T-helper 1 cell treated with Interleukin-12 subunit alpha and Interleukin-12 subunit beta and Interleukin-4 antibody, amounts not matched to agents 30 μg/mL and 1 μg/mL, for 36 hours (primary cell): Measurements from ENCODE around the gene MYO7B.
"Not testable (repeated sequence)": the region's sequence is repeated elsewhere in the genome, so short reads cannot be mapped to it uniquely, and the experiment has no call there.

Experiments used
- H3K27ac Mint-ChIP-seq: one replicate; pipeline ENCODE4 v1.8.0; 2021; ENCODE audit warnings: mild to moderate bottlenecking, mixed read lengths
- H3K27me3 Mint-ChIP-seq: one replicate; pipeline ENCODE4 v1.8.0; 2021; ENCODE audit warnings: low read depth, mixed read lengths
- H3K36me3 Mint-ChIP-seq: one replicate; pipeline ENCODE4 v1.8.0; 2021; ENCODE audit warnings: low read depth, mixed read lengths
- H3K4me1 Mint-ChIP-seq: one replicate; pipeline ENCODE4 v1.8.0; 2021; ENCODE audit warnings: low read depth, mixed read lengths
- H3K4me3 Mint-ChIP-seq: one replicate; pipeline ENCODE4 v1.8.0; 2021; ENCODE audit warnings: mild to moderate bottlenecking, moderate library complexity, mixed read lengths
- H3K9me3 Mint-ChIP-seq: one replicate; pipeline ENCODE4 v1.8.0; 2021; ENCODE audit warnings: mixed read lengths

The MYO7B gene

DNA sequence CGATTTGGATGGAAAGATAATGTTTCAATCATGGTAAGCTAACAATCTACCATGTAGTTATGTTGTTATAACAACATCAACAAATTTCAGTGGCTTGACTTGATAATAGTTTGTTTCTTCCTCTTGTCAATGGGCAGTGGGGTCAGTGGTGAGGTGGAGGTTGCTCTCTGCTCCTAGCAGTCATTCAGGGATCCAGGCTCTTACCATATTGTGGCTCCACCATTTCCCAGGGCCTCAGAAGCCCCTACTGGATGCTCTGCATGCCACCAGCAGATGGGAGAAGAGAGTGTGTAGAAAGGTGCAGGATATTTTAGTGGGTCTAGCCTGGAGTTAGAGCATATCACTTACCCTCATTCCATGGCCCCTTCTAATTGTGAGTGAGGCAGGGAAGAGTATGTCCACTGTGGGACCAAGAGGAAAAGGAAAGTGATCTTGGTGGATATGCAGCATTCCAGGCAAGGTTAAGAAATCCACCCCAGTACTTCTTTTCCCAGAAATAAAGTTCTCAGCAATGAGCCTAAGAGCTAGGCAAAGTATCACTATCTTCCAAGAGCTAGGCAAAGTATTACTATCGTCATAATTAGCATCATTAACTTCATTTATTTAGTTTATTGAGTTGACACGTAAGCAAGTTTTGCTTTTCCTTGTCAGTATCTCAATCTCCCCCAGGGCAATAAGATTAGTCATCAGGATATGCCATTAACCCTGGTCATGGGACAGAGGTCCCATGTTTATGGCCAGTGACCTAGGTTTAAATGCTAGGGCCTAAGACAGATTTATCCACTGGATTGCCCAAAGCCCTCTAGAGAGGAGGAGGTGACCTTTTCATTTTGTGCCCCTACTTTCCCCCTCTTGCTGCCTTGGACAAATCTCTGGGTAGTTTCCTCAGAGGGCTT lies 5.0 kb upstream of the MYO7B start:
- Mint-ChIP-seq H3K27me3 (peaks cover 29% of the 10 kb centered on the region), H3K36me3 (no peaks in the 10 kb centered on the region), H3K4me3 (no peak overlapping the region), H3K27ac (no peak overlapping the region), H3K9me3 (no peaks in the 10 kb centered on the region), H3K4me1 (peaks cover 10% of the 10 kb centered on the region)

DNA sequence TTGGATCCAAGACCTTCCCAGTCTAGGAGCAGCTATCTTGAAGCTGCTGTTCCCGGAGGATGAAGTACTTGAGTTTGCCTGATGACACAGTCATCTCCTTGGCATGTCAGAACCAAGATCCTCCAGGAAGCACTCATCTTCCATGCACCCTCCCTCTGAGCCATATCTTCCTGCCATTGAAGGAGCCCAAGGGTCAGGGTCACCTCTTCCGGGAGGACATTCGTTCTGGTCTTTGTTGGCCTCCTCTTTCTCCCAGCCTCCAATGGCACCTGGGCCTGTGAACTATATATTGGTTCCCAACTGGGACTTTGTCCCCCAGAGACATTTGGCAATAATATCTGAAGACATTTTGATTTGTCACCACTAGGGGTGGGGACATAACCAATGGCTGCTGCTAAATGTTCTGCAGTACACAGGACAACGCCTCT lies 4.2 kb upstream of the MYO7B start:
- H3K4me1 Mint-ChIP-seq = peaks cover 9% of the 10 kb centered on the region
- H3K36me3 Mint-ChIP-seq = no peaks in the 10 kb centered on the region
- no peak overlapping the region for H3K27ac Mint-ChIP-seq
- H3K27me3 Mint-ChIP-seq = peaks cover 29% of the 10 kb centered on the region
- no peaks in the 10 kb centered on the region for H3K9me3 Mint-ChIP-seq
- H3K4me3 Mint-ChIP-seq = no peak overlapping the region

DNA sequence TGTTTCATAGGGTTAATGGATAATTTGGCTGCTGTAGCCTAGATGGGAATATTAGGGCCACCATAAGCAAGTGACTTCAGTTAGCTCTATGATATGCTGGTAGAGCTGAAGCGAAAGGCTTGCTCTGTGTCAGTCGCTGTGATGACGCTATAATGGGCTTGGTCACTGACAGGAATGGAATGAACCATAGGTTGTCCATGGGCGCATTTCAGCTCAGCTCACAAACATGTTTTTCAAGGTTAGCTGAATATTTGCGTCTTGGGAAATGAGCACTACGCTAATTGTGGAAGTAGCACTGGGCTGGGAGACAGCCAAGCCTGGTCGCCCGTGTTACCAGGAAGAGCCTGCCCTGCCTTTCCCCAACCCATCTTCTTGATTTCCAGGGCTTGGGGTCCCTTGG lies 3.2 kb upstream of the MYO7B start:
- no peaks in the 10 kb centered on the region for H3K9me3 Mint-ChIP-seq
- H3K4me1 Mint-ChIP-seq = peaks cover 2% of the 10 kb centered on the region
- H3K36me3 Mint-ChIP-seq = no peaks in the 10 kb centered on the region
- H3K4me3 Mint-ChIP-seq = no peak overlapping the region
- peaks cover 33% of the 10 kb centered on the region for H3K27me3 Mint-ChIP-seq
- H3K27ac Mint-ChIP-seq = no peak overlapping the region

DNA sequence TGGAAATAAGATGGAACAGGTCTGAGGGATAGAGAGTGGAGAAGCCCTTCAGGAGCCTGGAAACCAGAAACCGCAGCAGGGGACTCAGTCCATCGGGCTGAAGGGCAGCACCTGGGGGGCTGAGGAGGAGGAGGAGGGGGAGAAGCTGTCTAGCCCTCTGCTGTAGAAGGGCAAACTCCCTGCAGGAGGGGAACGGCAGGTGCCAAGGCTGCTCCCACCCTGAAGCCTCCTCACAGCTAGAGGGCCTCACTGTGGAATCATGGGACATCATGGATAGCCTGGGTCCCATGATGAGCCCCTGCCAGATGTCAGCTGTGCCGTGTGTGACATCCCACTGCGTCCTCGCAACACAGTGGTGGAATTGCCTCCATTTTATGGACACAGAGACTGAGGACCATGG lies 435 bp downstream of the MYO7B start:
- Mint-ChIP-seq H3K27me3 (peaks cover 44% of the 10 kb centered on the region), H3K27ac (no peak overlapping the region), H3K4me1 (no peaks in the 10 kb centered on the region), H3K4me3 (no peak overlapping the region), H3K36me3 (no peaks in the 10 kb centered on the region), H3K9me3 (no peaks in the 10 kb centered on the region)

DNA sequence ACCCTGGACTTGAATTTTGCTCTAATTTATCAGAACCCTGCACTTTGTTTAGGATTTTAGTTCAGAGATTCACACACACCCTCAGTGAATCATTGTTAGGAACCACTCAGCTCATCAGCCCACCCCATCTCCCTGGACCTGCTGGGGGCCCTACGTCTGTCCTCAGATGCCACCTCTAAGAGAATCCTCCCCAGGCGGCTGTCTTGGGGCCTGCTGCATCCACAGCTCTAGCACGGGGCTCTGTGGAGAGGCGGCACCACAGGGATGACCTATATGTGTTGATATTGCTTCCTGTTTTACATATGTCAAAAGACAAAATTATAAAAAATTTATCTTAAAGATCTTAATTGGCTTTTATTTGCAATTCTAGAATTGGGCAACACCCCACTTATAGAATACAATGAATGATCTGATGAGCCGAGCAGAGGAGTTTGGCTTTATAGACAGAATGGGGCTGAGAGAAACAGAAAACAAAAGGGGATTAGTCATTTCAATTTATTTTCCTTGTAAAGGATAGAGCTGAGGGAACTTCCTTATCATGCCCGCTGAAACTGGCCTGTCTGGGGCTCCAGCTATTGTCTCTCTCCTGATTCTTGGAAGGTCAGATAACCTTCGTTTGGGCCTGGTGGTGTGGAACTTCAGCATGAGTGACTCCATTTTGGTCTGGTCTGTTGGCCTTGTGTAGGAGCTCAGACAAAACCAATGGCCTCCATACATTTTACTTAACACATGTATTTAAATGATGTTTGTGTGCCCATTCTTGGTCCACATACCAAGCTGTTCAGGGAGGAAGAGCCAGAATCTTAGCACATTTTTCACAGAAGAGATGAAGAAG lies 1.4 kb downstream of the MYO7B start:
- H3K9me3 Mint-ChIP-seq = no peaks in the 10 kb centered on the region

DNA sequence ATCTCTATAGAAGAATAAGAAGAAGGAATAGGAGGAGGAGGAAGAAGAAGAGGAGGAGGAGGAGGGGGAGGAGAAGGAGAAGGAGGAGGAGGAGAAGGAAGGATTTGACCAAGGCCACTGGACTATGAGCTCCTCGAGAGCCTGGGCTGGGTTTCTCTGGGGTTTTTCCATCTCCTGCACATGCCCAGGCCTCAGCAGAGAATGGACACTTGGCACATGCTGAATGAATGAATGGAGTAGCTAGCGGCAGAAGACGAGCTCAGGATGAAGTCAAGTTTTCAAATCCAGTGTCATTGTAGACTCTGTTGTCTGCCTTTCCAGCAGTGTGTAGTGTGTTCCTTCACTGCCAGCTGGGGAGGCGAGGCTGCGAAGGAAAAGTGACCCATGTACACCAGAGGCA lies 2.2 kb downstream of the MYO7B start:
- no peak overlapping the region for H3K27ac Mint-ChIP-seq
- H3K9me3 Mint-ChIP-seq = no peaks in the 10 kb centered on the region
- H3K27me3 Mint-ChIP-seq = peaks cover 48% of the 10 kb centered on the region
- no peak overlapping the region for H3K4me3 Mint-ChIP-seq
- no peaks in the 10 kb centered on the region for H3K36me3 Mint-ChIP-seq
- H3K4me1 Mint-ChIP-seq = no peaks in the 10 kb centered on the region

More for the DNA sequence above, 1.4 kb downstream of the MYO7B start:
- Mint-ChIP-seq H3K27ac (no peak overlapping the region), H3K36me3 (no peaks in the 10 kb centered on the region), H3K4me1 (no peaks in the 10 kb centered on the region), H3K4me3 (no peak overlapping the region), H3K27me3 (peaks cover 44% of the 10 kb centered on the region)

DNA sequence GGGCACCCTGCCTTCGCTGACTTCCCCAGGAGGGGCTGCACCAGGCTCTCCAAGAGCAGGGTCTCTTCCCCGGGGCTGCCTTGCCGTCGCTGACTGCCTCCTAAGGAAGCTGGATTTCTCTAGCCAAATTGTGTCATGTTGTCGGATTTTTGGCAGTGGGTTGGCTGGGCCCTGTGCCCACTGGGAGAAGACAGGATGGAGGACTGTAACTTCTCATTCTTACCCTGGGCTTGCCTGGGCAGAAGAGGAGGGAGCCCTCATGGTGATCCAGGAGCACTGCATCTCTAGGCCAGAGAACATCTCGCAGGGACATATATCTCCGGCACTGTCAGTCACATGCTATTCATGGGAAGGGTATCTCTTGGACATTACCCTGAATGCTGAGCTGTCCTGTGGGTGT lies 6.3 kb downstream of the MYO7B start:
- no peak overlapping the region for H3K4me3 Mint-ChIP-seq
- H3K9me3 Mint-ChIP-seq = no peaks in the 10 kb centered on the region
- H3K27ac Mint-ChIP-seq = no peak overlapping the region
- peaks cover 48% of the 10 kb centered on the region for H3K27me3 Mint-ChIP-seq
- H3K4me1 Mint-ChIP-seq = no peaks in the 10 kb centered on the region
- H3K36me3 Mint-ChIP-seq = no peaks in the 10 kb centered on the region

DNA sequence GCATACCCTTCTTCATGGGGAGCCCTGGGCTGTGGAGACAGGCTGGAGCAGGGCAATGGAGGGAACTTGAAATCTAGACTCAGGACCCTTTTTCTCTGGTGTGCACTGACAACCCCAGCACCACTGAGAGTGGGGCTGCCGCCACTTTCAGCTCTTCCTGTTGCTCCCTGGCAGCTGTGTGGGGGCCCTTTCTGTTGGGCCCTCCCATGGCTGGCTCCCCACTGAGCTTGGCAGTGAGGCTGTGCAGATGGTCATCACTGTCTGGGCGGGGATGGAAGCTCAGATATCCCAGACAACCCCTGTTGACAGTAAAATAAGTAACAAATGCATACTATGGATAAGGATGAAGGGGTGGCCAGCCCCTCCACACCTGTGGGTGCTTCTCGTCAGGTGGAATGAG lies 6.7 kb downstream of the MYO7B start:
- H3K4me3 Mint-ChIP-seq = no peak overlapping the region
- peaks cover 50% of the 10 kb centered on the region for H3K27me3 Mint-ChIP-seq
- H3K9me3 Mint-ChIP-seq = no peaks in the 10 kb centered on the region
- no peak overlapping the region for H3K27ac Mint-ChIP-seq
- no peaks in the 10 kb centered on the region for H3K36me3 Mint-ChIP-seq
- H3K4me1 Mint-ChIP-seq = no peaks in the 10 kb centered on the region

DNA sequence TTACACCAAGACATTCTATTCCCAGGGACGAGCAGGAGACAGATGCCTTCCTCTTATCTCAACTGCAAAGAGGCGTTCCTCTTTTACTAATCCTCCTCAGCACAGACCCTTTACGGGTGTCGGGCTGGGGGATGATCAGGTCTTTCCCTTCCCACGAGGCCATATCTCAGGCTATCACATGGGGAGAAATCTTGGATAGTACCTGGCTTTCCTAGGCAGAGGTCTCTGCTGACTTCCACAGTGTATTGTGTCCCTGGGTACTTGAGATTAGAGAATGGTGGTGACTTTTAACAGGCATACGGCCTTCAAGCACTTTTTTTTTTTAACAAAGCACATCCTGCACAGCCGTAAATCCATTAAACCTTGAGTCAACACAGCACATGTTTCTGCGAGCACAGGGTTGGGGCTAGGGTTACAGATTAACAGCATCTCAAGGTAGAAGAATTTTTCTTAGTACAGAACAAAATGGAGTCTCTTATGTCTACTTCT lies 7.6 kb downstream of the MYO7B start:
- H3K27me3 Mint-ChIP-seq = peaks cover 50% of the 10 kb centered on the region
- not testable (repeated sequence) for H3K4me1 Mint-ChIP-seq, H3K36me3 Mint-ChIP-seq, H3K4me3 Mint-ChIP-seq, H3K27ac Mint-ChIP-seq, H3K9me3 Mint-ChIP-seq

DNA sequence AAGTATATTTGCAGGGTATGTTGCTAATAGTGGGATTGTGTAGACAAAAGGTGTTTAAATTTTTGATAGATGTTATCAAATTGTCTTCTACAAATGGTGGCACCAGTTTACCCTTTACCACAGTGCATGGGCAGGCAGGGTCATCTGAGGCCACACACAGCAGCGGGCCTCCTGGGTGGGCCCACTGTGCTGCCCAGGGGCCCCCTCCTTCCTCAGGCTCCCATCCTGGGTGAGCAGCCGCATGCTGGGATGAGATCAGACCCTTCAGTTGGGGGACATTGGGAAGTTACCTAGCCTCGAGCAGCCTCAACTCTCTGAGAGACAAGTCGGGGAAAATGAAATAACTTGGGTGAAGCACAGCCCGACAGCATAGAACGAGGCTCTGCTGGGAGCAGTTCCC lies 9.7 kb downstream of the MYO7B start:
- no peaks in the 10 kb centered on the region for H3K4me1 Mint-ChIP-seq
- H3K27ac Mint-ChIP-seq = no peak overlapping the region
- peaks cover 49% of the 10 kb centered on the region for H3K27me3 Mint-ChIP-seq
- H3K4me3 Mint-ChIP-seq = no peak overlapping the region
- H3K9me3 Mint-ChIP-seq = no peaks in the 10 kb centered on the region
- H3K36me3 Mint-ChIP-seq = no peaks in the 10 kb centered on the region

DNA sequence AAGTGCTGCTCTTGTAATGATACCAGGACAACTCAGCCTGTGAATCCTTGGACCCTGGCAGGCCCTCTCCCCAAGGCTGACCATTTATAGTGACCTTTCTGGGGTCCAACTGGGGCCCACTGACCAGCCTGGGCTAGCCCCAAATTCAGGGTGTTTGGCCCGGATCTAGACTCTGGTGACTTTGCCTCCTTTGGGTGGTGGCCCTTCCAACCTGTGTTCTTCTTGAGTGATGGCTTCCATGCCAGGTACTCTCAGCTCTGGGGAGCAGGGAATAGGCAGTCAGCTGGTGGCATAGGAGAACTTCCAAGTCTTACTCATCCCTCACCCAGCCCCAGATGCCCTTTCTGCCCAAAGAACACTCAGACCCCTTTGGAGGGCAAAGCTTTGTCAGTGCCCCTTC lies 10.3 kb downstream of the MYO7B start:
- H3K9me3 Mint-ChIP-seq = no peaks in the 10 kb centered on the region
- no peak overlapping the region for H3K4me3 Mint-ChIP-seq
- no peaks in the 10 kb centered on the region for H3K36me3 Mint-ChIP-seq
- H3K4me1 Mint-ChIP-seq = no peaks in the 10 kb centered on the region
- peaks cover 48% of the 10 kb centered on the region for H3K27me3 Mint-ChIP-seq
- no peak overlapping the region for H3K27ac Mint-ChIP-seq

DNA sequence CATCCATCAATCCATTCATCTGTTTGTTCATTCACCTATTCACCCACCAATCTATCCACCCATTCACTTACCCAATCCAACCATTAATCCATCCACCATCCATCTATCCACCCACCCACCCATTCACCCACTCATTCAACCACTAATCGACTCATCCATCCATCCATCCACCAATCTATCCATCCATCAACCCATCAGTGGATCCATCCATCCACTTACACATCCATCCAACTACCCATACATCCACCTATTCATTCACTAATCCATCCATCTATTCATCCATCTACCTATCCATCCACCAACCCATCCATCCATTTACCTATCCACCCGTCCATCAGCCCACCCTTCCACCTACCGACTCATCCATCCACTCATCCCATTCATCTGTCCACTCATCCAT lies 11.3 kb downstream of the MYO7B start:
- Mint-ChIP-seq H3K27ac (no peak overlapping the region), H3K9me3 (no peaks in the 10 kb centered on the region), H3K27me3 (peaks cover 54% of the 10 kb centered on the region), H3K4me1 (no peaks in the 10 kb centered on the region), H3K4me3 (no peak overlapping the region), H3K36me3 (no peaks in the 10 kb centered on the region)

DNA sequence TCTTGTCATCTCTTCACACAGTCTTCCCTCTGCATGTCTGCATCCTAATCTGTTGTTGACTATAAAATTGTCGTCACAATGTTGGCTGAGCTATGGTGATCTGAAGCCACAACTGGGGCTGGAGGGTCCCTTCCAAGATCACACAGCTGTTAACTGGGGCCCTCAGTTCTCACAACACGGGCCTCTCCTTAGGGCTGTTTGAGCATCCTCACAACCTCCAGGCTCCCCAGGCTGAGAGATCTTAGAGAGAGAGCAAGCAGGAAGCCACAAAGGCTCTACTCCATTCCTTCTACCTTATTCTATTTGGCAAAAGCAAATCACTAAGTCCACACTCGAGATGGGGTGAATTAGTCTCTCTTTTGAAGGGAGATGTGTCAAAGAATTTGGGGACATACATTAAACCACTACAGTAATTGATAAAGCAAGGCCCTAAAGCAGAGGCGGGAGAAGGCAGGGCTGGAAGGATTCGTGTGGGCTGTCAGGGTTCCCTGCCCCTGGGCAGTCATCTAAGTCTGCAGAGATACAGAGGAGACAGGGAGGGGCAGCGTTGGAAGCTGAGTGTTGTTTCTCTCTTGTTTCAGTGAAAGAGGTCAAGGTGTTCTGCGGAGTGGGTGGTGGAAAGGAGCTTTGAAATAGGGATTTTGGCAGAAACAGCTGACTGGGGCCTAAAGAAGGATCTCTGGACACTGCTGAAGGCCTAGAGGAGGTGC lies 15.9 kb downstream of the MYO7B start:
- Mint-ChIP-seq H3K27ac (no peak overlapping the region), H3K4me3 (no peak overlapping the region), H3K4me1 (peaks cover 4% of the 10 kb centered on the region), H3K9me3 (no peaks in the 10 kb centered on the region), H3K36me3 (no peaks in the 10 kb centered on the region), H3K27me3 (peaks cover 81% of the 10 kb centered on the region)

DNA sequence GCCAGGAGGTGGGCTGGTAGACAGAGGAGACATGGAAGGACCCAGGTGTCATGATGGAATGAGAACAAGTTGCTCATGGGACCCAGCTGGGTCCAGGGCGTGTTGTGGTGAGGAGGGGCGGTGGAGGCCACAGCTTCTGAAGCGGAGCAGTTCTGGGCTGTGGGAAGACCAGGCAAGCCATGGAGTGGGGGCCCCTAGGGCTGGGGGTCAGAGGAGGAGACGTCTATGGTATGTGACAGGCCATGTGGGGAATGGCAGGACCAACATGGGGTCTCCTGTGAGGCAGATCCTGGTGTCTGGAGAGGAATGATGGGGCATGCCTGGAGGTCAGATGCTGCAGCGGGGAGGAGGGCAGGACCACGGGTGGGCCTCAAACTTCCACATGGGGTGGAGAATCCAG lies 16.9 kb downstream of the MYO7B start:
- Mint-ChIP-seq H3K27me3 (peaks cover 81% of the 10 kb centered on the region), H3K36me3 (no peaks in the 10 kb centered on the region), H3K9me3 (peaks cover 9% of the 10 kb centered on the region), H3K4me1 (peaks cover 4% of the 10 kb centered on the region), H3K4me3 (no peak overlapping the region), H3K27ac (no peak overlapping the region)
